SU-DHL-6 (cell line): ENCODE results near the gene GPAT3.

ENCODE experiments used
- CTCF ChIP-seq: fragments of 200-600 bp; sonication (generic); IDR thresholded peaks from one replicate; pipeline ENCODE4 v1.5.1; 2017; ENCODE audit warnings: antibody characterized with exemption, mild to moderate bottlenecking, low read length, moderate library complexity; ENCODE audit not compliant: insufficient read depth, poor library complexity, severe bottlenecking
- EZH2phosphoT487 ChIP-seq: fragments of 200-600 bp; sonication (generic), shearing (Covaris generic); conservative IDR thresholded peaks from 2 replicates; pipeline ENCODE4 v1.6.1; 2018; ENCODE audit warnings: mild to moderate bottlenecking, antibody characterized with exemption, low read length, moderate library complexity, mixed read lengths

DNA sequence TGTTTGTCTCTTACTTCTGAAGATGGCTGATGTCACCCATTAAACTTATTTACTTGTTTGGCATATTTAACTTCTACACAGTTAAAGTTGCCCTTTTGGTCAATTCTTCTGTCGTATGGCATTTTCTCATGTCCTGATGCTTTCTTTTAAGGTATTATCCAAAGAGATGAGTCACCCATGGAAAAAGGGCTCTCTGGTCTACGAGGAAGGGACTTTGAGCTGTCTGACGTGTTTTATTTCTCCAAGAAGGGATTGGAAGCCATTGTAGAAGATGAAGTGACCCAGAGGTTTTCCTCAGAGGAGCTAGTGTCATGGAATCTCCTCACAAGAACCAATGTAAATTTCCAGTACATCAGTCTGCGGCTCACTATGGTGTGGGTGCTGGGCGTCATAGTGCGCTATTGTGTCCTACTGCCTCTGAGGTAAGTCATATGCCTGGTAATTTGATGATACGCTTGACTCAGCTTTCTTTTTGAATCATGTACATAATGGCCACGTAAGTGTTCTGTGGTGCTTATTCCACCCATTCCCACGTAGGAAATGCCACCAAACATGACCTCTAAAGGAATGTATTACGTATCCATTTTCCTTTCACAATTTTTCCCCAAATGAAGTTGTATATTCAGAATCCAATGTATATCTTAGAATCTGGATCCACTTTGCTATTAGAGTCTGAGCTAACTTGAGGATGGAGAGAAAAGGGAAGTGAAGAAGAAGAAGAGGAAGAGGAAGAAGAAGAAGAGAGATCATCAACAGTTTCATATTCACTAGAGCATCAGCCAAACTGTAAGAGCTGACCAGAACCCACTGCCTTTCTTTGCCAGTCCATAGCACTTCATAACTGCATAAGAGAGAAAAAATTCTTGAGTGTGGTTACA, 45.7 kb downstream of the GPAT3 start:
- TF ChIP-seq CTCF (no peak), EZH2phosphoT487 (no peak)
